GM12878 (cell line): ENCODE data around the gene KCNQ1. TPM values are rescaled to one million over a fixed set of nuclear protein-coding genes. Genes with fewer than 3 reads are reported as not detected.

Experiments
- ATF3 ChIP-seq: IDR thresholded peaks from 2 replicates; pipeline ENCODE4 v1.6.1; 2011; ENCODE audit warnings: low read depth, mild to moderate bottlenecking, low read length, moderate library complexity, borderline replicate concordance; ENCODE audit errors: extremely low read depth
- BCLAF1 ChIP-seq: fragments of 450-650 bp; IDR thresholded peaks from 2 replicates; pipeline ENCODE4 v1.6.1; 2017; ENCODE audit warnings: antibody characterized with exemption, mild to moderate bottlenecking, moderate library complexity
- BHLHE40 ChIP-seq, 2 experiments: fragments of 450-650 bp in 1 of 2; IDR thresholded peaks; 2 replicates each; pipeline ENCODE4 v1.6.1; 2011 to 2017; ENCODE audit warnings: low read depth in 2 of 2, borderline replicate concordance in 1 of 2, improper control_type of control experiment in 1 of 2, low read length in 1 of 2, mild to moderate bottlenecking in 1 of 2
- CBFB ChIP-seq: IDR thresholded peaks from 2 replicates; pipeline ENCODE4 v1.6.1; 2016; ENCODE audit warnings: antibody characterized with exemption, low read depth
- CREM ChIP-seq: IDR thresholded peaks from 2 replicates; pipeline ENCODE4 v1.6.1; 2014; ENCODE audit warnings: antibody characterized with exemption, low read depth
- E4F1 ChIP-seq: fragments of 450-650 bp; IDR thresholded peaks from 2 replicates; pipeline ENCODE4 v1.6.1; 2018; ENCODE audit warnings: borderline replicate concordance, mild to moderate bottlenecking; ENCODE audit not compliant: partially characterized antibody
- EED ChIP-seq: sonication (generic); IDR thresholded peaks from 2 replicates; pipeline ENCODE4 v1.6.1; 2016; ENCODE audit warnings: antibody characterized with exemption, low read depth
- GATAD2B ChIP-seq: fragments of 450-650 bp; conservative IDR thresholded peaks from 2 replicates; pipeline ENCODE4 v1.6.1; 2017; ENCODE audit warnings: low read depth, mild to moderate bottlenecking, moderate library complexity
- HDAC2 ChIP-seq: fragments of 200-600 bp; sonication (generic); IDR thresholded peaks from 2 replicates; pipeline ENCODE4 v1.6.1; 2017
- IKZF2 ChIP-seq, 2 experiments: fragments of 450-650 bp; IDR thresholded peaks; 2 replicates each; pipeline ENCODE4 v1.6.1; 2017; ENCODE audit warnings: mild to moderate bottlenecking in 2 of 2, moderate library complexity in 2 of 2
- IRF5 ChIP-seq: fragments of 450-650 bp; IDR thresholded peaks from 2 replicates; pipeline ENCODE4 v1.6.1; 2017; ENCODE audit warnings: borderline replicate concordance
- MTA2 ChIP-seq: fragments of 450-650 bp; IDR thresholded peaks from 2 replicates; pipeline ENCODE4 v1.6.1; 2016; ENCODE audit warnings: low read depth, mild to moderate bottlenecking, moderate library complexity
- NBN ChIP-seq: fragments of 450-650 bp; IDR thresholded peaks from 2 replicates; pipeline ENCODE4 v1.6.1; 2016
- RBBP5 ChIP-seq: fragments of 200-600 bp; sonication (generic); conservative IDR thresholded peaks from 2 replicates; pipeline ENCODE4 v1.6.1; 2016
- STAT1 ChIP-seq: fragments of 450-650 bp; conservative IDR thresholded peaks from 2 replicates; pipeline ENCODE4 v1.6.1; 2014; ENCODE audit warnings: antibody characterized with exemption, mild to moderate bottlenecking
- ZNF622 ChIP-seq: fragments of 450-650 bp; IDR thresholded peaks from 2 replicates; pipeline ENCODE4 v1.6.1; 2017; ENCODE audit warnings: mild to moderate bottlenecking, inconsistent platforms
- ZNF687 ChIP-seq: fragments of 450-650 bp; IDR thresholded peaks from 2 replicates; pipeline ENCODE4 v1.6.1; 2017; ENCODE audit warnings: mild to moderate bottlenecking, moderate library complexity
- polyA plus RNA-seq, 11 experiments: library from polyadenylated mRNA; depleted of rRNA in 4 of 11; unstranded in 6 of 11; stranded (reverse) in 5 of 11; fragments of >200 nt; fragmentation: Nextera tagmentation in 4 of 11; fragmentation: Illumina TruSeq in 1 of 11; extraction: Ambion mirVana in 4 of 11; extraction: Trizol in 1 of 11; gene quantifications; 1 replicate in 1 of 11; 2 replicates in 10 of 11; pipeline versions ENCODE4 v1.2.1 to v1.2.3, GENCODE V29; 2011 to 2016; ENCODE audit warnings: inconsistent platforms in 2 of 11, missing spikeins in 2 of 11, low read depth in 1 of 11
- total RNA-seq, 4 experiments: library from RNA; depleted of rRNA in 3 of 4; stranded (reverse); fragments of >200 nt in 3 of 4; fragmentation: Illumina TruSeq in 1 of 4; extraction: Trizol in 1 of 4; gene quantifications; 2 replicates each; pipeline versions ENCODE4 v1.2.1 to v1.2.3, GENCODE V29; 2013 to 2021

Gene KCNQ1
- total and polyA plus RNA-seq, 10 of the 15 experiments (the other 5 are each of a cell fraction or from before 2014, with no cell fraction given), result 0.03 to 0.15 (median 0.12) TPM; not detected in 7

- TF ChIP-seq BCLAF1 (no peak), EED (no peak), RBBP5 (no peak), ZNF687 (peak; percentile 63; the same call in 1 of the 2 replicates), CREM (no peak), ATF3 (no peak), IRF5 (no peak), BHLHE40 (IDR thresholded peaks at IDR 0.05; ENCODE audit: borderline replicate concordance in 1 of 2, low read depth in 2 of 2, low read length in 1 of 2) (peak in 1 of 2 experiments; percentile 67; a peak in 2 of 4 replicates), E4F1 (no peak), NBN (no peak), STAT1 (no peak), IKZF2 (IDR thresholded peaks at IDR 0.05) (peak in 1 of 2 experiments; percentile 35; a peak in 1 of 4 replicates), GATAD2B (no peak), HDAC2 (no peak), ZNF622 (no peak), CBFB (no peak), MTA2 (no peak)
- TF ChIP-seq, all 136 proteins: peak for 7
Observed at GRCh38 chr11:2775083-2775625, 330.3 kb downstream of the KCNQ1 start (continued).
